PC-9 (cell line): ENCODE measurements around the gene FAM151A.

Experiments used
- EZH2 ChIP-seq: fragments of 200-600 bp; sonication (generic); IDR thresholded peaks from 2 replicates; pipeline ENCODE4 v1.8.0; 2017; ENCODE audit warnings: antibody characterized with exemption, low read depth
- TF ChIP-seq, protein P1 (sequence below): fragments of 200-600 bp; sonication (generic); conservative IDR thresholded peaks from 2 replicates; pipeline ENCODE4 v1.6.1; 2017; ENCODE audit warnings: mixed run types, antibody characterized with exemption, mild to moderate bottlenecking, moderate library complexity

DNA sequence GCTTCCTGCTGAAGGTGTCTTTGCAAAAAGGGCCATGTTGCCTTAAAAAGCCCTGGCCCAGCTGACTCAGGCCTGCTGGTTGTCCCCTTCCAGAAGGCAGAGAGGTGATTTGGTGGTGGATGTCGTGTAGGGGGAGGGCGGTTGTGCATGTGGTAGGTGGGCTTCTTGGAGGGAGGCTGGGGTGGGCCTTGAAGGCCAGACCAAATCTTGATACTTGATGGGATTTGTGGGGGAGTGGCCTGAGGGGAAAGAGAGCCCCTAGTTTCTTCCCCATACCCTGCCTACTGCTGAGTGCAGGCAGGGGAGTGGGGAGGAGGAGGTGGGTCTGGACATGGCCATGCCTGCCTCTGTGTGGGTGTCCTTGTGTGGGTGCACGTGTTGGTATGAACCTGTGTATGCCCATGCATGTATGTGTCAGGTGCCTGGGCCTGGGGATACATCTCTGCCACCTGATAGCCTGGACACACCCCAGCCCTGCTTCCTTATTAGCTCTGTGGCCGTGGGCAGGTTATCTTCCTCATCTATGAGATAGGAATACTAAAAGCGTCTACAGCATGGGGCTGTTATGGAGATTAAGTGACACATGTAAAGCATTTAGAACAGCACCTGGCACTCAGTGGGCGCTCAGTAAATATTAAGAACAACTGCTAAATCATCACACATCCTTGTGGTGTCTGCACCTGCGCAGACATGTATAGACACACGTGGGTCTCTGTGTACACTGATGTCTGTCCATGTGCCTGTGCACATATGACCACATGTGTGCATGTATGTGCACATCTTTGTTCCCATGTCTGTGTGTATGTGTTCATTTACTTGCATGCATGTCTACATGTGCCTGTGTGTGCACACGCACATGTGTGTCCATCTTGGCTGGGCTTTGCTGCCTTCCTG, 17.0 kb downstream of the FAM151A start:
- TF ChIP-seq, protein P1, sequence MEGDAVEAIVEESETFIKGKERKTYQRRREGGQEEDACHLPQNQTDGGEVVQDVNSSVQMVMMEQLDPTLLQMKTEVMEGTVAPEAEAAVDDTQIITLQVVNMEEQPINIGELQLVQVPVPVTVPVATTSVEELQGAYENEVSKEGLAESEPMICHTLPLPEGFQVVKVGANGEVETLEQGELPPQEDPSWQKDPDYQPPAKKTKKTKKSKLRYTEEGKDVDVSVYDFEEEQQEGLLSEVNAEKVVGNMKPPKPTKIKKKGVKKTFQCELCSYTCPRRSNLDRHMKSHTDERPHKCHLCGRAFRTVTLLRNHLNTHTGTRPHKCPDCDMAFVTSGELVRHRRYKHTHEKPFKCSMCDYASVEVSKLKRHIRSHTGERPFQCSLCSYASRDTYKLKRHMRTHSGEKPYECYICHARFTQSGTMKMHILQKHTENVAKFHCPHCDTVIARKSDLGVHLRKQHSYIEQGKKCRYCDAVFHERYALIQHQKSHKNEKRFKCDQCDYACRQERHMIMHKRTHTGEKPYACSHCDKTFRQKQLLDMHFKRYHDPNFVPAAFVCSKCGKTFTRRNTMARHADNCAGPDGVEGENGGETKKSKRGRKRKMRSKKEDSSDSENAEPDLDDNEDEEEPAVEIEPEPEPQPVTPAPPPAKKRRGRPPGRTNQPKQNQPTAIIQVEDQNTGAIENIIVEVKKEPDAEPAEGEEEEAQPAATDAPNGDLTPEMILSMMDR = no peak
- TF ChIP-seq EZH2 = no peak
